ENCODE data around the gene MTMR4. TPM values are rescaled to one million over a fixed set of nuclear protein-coding genes. Genes with fewer than 3 reads are reported as not detected.

The MTMR4 gene
- total RNA-seq, 1 experiment from 2014 or later = 33.5 TPM

DNA sequence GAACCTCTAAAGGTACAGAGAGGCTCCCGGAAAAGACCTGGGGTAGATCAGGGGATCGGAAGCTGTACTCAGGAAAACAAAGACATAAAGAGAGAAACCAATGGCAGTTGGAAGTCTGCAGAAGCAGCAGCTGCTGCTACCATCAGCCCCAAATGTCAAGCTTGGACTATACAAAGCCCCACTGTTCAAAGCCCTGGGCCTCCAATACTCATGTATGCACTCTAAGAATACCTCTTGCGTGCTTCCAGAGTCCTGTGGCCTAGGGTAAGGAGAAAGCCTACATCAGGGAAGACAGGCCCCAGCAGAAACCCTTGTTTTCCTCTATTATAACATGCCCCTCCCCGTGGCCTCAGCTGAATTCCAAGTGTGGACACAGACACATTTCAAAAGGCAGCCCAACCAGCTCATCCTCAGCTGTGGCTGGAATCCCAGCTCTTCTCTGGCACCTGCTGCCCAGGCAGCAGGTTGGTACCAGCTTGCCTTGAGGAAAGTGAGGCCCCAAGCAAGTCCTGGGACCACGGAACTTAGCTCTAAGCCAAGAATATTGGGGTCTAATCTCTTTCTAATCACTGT lies 19.3 kb upstream of the MTMR4 start:
- Mint-ChIP-seq H3K27me3 (ENCODE audit: unreplicated experiment) (peaks cover 55% of the 10 kb centered on the region), H3K27ac (ENCODE audit: unreplicated experiment) (no peak overlapping the region), H3K4me1 (ENCODE audit: low read depth, unreplicated experiment) (peaks cover 8% of the 10 kb centered on the region), H3K36me3 (ENCODE audit: insufficient read depth, unreplicated experiment) (peaks cover 6% of the 10 kb centered on the region), H3K9me3 (ENCODE audit: low read depth, unreplicated experiment) (no peaks in the 10 kb centered on the region), H3K4me3 (ENCODE audit: low read depth, unreplicated experiment) (no peak overlapping the region)
- no peak for DNase-seq
- TF ChIP-seq CTCF (IDR thresholded peaks at IDR 0.05; ENCODE audit: unreplicated experiment) = no peak
- BruUV-seq (replicated peaks) = no TSS peak
- intact Hi-C loops (cut with micrococcal nuclease; ENCODE audit: unreplicated experiment) = no loop called here
- CTCF ChIA-PET = no interaction called here

GRCh38 chr17:58532555-58532951 lies 18.1 kb upstream of the MTMR4 start:
- peak overlapping the region; percentile 24 for H3K4me3 Mint-ChIP-seq (ENCODE audit: low read depth, unreplicated experiment)
- intact Hi-C loops (cut with micrococcal nuclease; ENCODE audit: unreplicated experiment) = no loop called here
- H3K4me1 Mint-ChIP-seq (ENCODE audit: low read depth, unreplicated experiment) = peaks cover 17% of the 10 kb centered on the region
- H3K27ac Mint-ChIP-seq (ENCODE audit: unreplicated experiment) = no peak overlapping the region
- no peak for DNase-seq
- H3K9me3 Mint-ChIP-seq (ENCODE audit: low read depth, unreplicated experiment) = no peaks in the 10 kb centered on the region
- CTCF ChIA-PET = no interaction called here
- peaks cover 6% of the 10 kb centered on the region for H3K36me3 Mint-ChIP-seq (ENCODE audit: insufficient read depth, unreplicated experiment)
- H3K27me3 Mint-ChIP-seq (ENCODE audit: unreplicated experiment) = peaks cover 50% of the 10 kb centered on the region
- no peak for TF ChIP-seq CTCF (IDR thresholded peaks at IDR 0.05; ENCODE audit: unreplicated experiment)
- BruUV-seq (replicated peaks) = no TSS peak

DNA sequence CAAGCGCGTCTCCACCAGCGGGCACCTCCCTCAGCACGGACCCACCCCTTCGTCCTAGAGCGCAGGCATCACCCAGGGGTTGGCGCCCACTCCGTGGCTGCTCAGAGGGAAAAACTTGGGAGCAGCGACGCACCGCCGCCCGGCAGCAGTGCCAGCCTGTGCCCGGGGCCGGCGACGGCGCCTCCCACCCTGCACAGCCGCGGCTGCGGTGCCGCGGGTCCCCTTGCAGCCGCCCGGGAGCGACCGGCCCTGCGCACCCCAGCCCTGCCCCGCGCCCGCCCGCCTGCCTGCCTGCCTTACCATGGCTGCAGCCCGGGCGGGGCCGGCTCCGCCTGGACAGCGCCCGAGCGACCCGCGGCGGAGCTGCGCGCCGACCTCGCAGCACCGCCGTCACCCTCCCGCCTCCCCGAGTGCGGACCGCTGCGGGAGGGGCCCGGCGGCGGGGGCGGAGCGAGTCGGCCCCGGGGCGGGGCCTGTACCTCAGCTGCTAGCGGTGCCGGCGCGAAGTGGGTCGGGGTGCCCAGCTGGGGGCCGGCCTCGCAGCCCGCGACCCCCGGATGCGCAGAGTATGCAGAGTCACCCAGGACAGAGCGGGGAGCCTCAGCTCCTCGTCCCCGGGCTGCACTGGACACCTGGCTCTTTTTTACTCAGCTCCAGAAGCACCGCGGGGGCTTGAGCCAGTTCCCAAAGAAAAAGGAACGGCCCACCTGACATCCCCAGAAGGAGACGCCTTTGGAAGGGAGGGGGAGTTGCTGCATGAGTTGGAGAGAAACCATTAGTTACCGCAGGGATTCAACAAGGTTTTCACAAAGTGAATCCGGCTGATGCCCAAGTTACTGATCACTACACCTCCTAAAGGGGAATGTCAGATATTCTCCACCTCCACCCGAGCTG lies 17.5 kb upstream of the MTMR4 start:
- Mint-ChIP-seq H3K27me3 (ENCODE audit: unreplicated experiment) (peaks cover 50% of the 10 kb centered on the region), H3K4me3 (ENCODE audit: low read depth, unreplicated experiment) (peak overlapping the region; percentile 24), H3K9me3 (ENCODE audit: low read depth, unreplicated experiment) (no peaks in the 10 kb centered on the region), H3K4me1 (ENCODE audit: low read depth, unreplicated experiment) (peaks cover 23% of the 10 kb centered on the region), H3K27ac (ENCODE audit: unreplicated experiment) (no peak overlapping the region), H3K36me3 (ENCODE audit: insufficient read depth, unreplicated experiment) (peaks cover 6% of the 10 kb centered on the region)
- DNase-seq = peak; percentile 43
- TF ChIP-seq CTCF (IDR thresholded peaks at IDR 0.05; ENCODE audit: unreplicated experiment) = no peak
- CTCF ChIA-PET = no interaction called here
- no TSS peak for BruUV-seq (replicated peaks)
- intact Hi-C loops (cut with micrococcal nuclease; ENCODE audit: unreplicated experiment) = no loop called here

DNA sequence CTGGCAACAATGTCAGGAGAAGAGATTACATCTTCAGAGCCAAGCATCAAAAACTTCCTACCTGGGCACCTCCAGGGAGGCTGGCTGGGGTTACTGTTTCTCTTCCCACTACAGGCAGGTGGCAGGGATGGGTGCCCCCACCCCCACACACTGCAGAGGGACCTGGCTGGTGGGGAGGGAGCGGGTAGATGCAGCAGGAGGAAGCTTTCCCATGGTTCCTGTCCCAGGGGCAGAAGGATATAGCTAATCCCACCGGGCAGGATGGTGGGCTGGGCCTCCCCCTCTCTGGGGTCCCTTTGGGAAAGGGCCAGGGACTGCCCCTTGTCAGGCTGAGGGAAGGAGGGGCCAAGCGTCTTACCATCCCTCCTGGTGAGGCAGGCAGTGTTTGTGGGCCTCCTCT lies 16.7 kb upstream of the MTMR4 start:
- H3K27ac Mint-ChIP-seq (ENCODE audit: unreplicated experiment) = no peak overlapping the region
- intact Hi-C loops (cut with micrococcal nuclease; ENCODE audit: unreplicated experiment) = no loop called here
- no peak for TF ChIP-seq CTCF (IDR thresholded peaks at IDR 0.05; ENCODE audit: unreplicated experiment)
- peaks cover 26% of the 10 kb centered on the region for H3K4me1 Mint-ChIP-seq (ENCODE audit: low read depth, unreplicated experiment)
- CTCF ChIA-PET = no interaction called here
- no peaks in the 10 kb centered on the region for H3K9me3 Mint-ChIP-seq (ENCODE audit: low read depth, unreplicated experiment)
- BruUV-seq (replicated peaks) = no TSS peak
- peaks cover 49% of the 10 kb centered on the region for H3K27me3 Mint-ChIP-seq (ENCODE audit: unreplicated experiment)
- no peak overlapping the region for H3K4me3 Mint-ChIP-seq (ENCODE audit: low read depth, unreplicated experiment)
- peaks cover 6% of the 10 kb centered on the region for H3K36me3 Mint-ChIP-seq (ENCODE audit: insufficient read depth, unreplicated experiment)
- DNase-seq = no peak
